Measurements from ENCODE around the gene TP63.
"Not testable (repeated sequence)": the region's sequence is repeated elsewhere in the genome, so short reads cannot be mapped to it uniquely, and the experiment has no call there.

TP63 gene

DNA sequence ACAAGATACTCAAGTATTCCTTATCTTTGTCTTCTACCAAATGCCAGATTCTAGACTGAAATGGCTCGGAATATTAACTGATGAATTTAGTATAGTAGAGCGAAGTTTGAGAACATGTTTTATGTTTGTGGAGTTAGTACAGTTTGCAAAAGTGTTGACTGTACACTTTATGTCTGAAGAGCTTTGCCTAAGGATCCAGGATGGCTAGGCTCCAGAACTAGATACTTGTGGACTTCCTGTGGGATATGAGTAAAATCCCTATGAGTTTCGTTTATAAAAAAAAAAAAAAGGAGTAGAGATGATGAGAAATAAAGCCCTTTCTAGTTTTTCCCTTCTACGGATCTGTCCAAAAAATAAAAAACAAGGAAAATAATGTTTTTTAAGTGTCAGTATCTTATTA lies 96.7 kb downstream of the TP63 start:
- DNase-seq = no peak

DNA sequence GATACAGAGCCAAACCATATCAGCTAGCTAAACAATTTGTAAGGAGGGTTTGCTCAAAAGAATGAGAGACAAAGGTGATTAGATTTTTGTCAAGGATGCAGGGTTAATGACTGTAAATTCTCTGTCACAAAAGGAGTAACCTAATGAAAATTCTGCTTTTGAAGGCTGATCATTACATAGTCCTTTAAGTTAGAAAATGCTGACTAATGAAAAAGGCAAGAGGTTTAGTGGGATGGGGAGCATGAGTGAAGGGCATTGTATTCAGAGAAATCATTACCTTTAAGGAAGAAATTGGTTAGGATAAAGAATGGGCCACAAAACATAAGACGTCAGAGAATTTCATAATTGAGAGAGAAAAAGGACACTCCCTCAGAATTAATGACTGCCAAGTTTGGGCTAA lies 97.7 kb downstream of the TP63 start:
- DNase-seq = no peak

DNA sequence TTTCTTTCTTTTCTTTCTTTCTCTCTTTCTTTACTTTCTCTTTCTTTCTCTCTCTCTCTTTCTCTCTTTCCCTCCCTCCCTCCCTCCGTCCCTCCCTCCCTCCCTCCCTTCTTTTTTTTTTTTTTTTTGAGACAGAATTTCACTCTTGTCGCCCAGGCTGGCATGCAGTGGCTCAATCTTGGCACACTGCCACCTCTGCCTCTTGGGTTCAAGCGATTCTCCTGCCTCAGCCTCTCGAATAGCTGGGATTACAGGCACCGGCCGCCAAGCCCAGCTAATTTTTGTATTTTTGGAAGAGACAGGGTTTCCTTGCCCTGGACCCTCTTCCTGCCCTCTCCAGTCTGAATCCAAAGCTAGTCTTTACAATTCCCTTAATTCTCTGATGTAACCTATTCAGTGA lies 102.9 kb downstream of the TP63 start:
- no peak for DNase-seq

DNA sequence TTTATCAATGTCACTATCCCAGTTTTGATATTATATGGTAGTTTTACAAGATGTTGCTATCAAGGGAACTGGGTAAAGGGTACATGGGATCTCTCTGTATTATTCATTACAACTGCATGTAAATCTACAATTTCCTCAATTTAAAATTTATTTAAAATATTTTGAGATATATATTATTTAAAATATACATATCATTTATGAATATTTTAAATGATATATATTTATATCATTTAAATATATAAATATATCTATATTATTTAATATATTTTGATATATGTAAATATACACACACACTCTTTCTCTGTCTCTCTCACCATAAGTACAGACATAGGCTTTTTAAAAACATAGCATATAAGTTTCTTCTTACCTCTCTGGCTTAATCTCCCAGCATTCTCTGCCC lies 104.7 kb downstream of the TP63 start:
- DNase-seq = no peak

DNA sequence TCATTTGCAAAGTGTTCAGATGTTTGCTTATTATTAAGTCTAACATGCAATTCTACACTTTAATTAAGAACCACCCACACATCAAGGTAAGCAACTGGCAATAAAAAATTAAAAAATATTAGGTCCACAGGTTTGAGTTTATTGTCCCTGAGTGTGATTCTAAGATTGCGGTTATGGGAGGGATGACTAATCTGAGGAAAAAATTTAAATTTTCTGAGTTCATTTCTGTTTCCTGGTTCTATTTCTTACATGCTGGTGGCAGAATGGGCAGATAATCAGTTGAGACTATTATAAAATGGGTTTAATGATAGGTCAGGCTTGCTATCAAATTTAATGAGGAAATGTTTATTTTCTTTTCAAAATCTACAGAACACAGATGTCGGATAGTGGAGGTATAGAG lies 105.9 kb downstream of the TP63 start:
- DNase-seq = no peak

DNA sequence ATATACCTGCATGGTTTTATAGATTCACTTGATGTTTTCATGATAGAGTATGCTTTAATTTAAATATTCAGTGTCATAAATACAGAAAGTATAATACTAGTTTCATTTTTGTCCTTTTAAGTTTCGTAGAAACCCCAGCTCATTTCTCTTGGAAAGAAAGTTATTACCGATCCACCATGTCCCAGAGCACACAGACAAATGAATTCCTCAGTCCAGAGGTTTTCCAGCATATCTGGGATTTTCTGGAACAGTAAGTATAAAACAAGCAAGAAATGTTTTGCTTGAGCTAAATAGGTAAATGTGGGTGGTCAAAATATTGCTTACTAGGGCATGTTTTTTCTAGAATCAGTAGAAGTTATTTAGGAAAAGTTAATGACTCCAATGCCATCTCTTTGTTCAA lies 106.4 kb downstream of the TP63 start:
- DNase-seq = no peak

DNA sequence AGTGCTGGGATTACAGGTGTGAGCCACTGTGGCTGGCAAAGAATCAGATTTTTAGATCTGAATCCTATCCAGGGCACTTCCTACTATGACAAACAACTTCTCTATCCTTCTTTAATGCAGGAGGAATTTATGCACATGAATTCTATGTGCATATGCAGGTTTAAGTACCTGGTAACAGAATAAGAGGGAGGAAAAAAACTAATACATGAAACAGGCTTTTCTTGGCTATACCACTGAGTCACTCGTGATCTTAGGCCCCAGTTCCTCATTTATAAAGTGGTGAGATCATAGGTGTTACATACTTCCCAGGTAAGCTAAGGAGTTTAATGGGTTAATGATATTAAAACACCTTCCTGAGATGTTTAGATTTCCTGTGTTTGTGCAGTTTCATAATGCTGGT lies 108.2 kb downstream of the TP63 start:
- no peak for DNase-seq

DNA sequence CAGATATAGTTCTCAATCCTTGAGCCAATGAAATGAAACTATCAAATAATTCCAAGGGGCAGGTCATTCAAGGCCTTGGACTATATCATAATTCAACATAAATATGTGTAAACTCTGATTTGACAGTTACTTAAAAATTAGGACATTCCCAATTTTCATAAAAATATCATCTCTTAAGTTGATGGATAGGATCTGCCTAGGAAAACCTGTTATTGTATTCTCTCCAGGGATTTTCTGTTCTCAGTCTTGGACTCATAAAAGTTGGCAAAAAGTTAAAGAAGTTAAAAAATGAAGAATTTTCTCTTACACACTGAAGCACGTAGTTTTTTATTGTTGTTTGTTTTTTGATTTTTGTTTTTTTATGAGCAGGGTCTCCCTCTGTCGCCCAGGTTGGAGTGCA lies 109.0 kb downstream of the TP63 start:
- DNase-seq = no peak

DNA sequence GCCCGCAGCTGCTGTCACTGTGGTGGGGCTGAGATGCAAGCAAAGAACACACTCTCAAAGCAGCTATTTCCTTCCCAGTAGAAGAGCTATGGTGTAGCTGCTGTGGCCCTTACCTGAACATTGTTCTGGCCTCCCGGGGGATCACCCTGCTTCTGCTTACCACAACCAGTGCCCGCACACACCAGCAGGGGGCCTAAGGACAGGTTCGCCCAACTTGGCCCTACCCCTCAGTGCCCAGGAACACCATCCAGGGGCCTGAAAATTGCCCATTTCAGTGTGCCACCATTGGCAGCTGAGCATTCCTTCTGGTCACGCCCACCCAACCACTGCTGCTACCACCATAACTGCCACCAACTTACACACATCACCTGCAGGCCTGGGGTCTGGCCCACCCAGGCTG lies 113.0 kb downstream of the TP63 start:
- no peak for DNase-seq

DNA sequence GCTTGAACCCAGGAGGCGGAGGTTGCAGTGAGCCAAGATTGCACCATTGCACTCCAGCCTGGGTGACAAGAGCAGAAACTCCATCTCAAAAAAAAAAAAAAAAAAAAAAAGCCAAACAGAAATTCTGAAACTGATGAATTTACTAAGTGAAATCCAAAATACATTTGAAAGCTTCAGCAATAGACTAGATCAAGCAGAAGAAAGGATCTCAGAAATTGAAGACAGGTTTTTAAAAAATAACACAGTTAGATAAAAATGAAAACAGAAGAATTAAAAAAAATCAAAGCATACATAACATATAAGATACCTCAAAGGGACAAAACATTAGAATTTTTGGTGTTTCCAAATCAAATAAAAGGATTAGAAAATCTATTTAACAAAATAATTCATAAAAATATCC lies 114.4 kb downstream of the TP63 start:
- DNase-seq = no peak

DNA sequence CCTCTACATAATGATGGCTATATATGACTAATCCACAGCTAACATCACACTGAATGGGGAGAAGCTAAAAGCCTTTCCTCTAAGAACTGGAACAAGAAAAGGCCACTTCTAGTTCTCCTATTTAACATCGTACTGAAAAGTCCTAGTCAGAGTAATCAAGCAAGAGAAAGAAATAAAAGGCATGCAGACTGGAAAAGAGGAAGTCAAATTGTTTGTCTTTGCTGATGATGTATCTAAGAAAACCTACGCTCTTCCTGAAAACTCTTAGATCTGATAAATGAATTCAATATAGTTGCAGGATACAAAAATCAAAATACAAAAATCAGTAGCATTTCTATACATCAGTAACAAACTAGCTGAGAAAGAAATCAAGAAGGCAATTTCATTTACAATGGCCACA lies 116.9 kb downstream of the TP63 start:
- peak; percentile 16 for DNase-seq

DNA sequence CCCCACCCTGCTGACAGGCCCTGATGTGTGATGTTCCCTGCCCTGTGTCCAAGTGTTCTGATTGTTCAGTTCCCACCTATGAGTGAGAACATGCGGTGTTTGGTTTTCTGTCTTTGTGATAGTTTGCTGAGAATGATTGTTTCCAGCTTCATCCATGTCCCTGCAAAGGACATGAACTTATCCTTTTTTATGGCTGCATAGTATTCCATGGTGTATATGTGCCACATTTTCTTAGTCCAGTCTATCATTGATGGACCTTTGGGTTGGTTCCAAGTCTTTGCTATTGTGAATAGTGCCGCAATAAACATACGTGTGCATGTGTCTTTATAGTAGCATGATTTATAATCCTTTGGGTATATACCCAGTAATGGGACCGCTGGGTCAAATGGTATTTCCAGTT lies 119.8 kb downstream of the TP63 start:
- DNase-seq = not testable (repeated sequence)

DNA sequence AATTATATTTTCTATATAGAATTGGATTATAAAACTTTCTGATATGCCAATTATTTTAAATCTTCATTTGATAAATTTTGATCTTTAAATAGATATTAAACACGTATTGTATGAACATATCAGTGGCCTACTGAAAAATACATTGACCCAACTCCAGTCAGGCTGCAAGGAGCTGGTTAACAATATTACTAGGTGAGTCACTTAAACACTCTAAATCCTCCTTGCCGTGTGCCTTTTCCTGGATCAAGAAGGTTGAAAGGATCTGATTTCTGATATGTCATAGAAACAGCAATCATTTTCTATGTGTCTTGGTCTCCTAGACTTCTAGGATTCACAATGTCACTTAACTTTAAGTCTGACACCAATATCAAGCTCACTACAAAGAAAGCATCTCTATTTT lies 123.2 kb downstream of the TP63 start:
- DNase-seq = no peak

DNA sequence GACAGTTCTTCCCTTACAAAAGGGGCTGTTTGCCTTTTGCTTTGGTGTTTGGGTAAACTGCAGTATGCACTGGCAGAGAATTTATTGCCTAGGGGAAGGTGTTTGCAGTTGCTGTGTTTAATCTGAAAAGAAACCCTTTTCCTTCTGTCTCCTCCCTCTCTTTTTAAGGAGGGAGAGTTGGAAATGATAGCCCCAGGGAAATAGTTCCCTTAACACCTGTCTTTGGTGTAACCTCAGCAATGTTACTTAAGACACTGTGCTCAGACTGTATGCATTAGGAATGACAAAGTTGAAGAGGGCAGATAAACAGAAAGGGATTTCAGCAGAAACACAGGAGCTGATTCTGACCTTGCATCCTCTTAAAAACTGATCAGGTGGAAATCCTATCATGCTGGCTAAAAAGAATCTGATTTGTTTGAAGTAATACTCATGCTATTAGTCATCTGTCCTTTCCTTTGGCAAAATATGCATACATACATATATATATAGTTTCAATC lies 125.4 kb downstream of the TP63 start:
- no peak for DNase-seq

DNA sequence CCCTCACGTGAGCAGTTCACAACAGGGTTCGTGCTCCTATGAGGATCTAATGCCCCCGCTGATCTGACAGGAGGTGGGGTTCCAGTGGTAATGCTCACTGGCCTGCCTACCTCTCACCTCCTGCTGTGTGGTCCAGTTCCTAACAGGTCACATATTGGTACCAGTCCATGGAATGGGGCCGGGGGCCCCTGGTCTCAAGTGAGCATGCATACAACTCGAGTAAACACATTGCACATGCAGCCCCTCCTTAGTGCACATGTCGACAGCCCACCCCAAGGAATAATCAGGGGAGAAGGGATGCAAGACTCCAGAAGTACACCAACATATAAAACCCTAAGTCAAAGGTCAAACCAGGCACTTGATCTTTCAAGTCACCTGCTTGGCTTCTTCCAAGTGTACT lies 127.0 kb downstream of the TP63 start:
- no peak for DNase-seq

DNA sequence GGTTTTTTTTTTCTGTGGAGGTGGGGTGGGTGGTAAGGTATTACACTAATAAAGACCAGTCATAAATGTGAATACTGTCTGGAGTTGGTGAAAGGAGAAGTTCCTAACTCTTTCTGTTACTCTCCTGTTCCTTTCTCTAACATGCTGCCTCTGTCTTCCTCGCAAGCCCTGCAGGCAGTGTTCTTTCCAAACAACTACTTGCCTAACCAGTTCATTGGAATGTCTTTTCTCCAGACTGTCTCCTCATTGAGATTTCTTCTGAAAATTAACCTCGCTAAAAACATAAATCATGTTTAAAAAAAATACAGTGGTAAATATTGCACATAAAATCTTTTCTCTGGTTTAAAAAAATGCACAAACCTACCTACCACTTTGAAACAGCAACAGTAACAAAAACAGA lies 135.2 kb downstream of the TP63 start:
- DNase-seq = no peak

DNA sequence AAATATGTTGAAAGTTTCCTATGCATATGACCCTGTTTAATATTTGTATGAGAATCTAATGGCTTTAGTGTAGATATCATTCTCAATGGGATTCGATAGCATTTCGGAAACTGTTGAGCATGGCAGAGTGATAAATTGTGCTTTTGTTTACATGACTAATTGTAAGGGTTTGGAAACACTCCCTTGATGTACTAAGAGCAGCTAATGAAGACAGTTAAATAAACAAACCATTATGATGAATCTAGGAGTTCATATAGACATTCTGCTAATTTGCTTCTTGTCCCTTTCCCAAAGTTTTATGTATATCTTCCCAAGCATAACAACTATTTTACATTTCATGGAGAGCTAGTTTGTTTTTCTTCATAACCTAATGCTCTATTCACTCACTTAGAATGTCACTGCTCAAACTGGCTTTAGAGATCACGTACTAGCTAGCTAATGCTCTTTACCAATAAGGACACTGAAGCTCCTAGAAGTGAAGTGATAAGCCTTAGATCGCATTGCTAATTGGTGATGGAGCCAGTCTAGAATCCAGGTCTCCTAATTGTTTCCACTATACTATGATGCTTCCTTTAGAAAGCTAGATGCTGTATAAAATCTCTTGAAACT lies 140.8 kb downstream of the TP63 start:
- DNase-seq = no peak

DNA sequence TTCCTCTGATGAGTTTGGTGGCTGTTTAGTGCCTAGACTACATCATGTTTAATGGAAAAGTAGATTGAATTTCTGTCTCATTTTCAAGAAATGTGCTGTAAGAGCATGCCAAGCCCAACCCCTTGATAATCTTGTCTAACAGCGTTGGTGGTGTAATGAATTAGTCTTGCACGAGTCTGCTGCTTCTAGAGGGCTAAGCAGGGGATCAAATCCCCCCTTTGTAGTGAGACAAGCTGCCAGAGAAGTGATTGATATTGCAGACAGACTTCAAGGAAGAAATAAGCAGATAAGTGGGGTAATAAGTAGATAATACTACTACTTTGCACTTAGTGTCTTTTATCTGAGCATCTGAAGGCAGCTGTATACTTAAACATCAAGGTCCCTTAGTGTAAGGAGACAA lies 141.4 kb downstream of the TP63 start:
- DNase-seq = no peak

DNA sequence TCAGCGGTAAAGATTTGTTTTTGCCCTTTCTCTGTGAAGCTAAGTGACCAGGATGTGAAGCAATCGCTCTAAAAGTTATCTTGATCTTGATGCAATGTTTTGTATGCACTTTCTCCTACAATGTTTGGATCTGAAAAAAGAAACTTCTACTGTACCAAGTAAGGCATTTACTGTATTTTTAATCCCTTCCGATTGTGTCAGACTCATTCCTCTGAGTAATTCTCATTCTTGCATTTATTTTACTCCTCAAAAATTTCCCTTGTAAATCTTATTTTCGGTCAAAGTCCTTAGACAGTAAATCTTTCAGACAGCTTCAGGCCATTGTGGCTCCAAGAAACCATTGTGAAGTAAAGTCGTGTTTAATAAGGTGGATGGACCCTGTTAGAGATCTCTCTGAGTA lies 141.9 kb downstream of the TP63 start:
- DNase-seq = peak; percentile 49

DNA sequence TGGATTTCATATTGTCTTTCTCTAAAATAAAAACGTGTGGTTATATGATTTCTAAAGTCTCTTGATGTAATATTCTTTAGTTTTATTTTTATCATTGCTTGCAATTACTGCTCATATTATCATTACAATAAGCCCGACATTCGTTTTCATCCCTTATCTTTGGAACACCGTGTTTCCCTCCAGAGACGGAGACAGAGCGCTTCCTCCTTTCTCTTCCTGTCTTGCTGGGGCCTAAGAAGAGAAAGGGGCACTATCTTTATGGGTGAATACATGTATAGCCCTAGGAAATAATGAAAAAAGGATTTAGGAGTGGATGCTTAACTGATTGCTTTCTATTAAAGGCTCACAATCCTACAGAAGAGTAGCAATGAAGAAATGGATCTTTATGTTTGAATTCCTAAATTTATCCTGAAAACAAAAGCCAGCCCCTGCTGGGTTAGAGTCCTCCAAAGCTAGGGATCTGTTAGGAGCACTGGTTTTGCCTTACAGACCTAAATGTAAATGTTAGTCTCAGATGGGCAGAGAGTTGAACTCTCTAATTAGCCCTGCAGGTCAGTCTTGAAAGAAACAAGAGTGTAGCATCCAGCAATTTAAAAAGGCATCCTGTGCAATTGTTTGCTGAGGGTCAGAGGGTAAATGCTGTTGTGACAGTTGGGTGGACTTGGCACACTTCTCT lies 145.1 kb downstream of the TP63 start:
- DNase-seq = peak; percentile 66

DNA sequence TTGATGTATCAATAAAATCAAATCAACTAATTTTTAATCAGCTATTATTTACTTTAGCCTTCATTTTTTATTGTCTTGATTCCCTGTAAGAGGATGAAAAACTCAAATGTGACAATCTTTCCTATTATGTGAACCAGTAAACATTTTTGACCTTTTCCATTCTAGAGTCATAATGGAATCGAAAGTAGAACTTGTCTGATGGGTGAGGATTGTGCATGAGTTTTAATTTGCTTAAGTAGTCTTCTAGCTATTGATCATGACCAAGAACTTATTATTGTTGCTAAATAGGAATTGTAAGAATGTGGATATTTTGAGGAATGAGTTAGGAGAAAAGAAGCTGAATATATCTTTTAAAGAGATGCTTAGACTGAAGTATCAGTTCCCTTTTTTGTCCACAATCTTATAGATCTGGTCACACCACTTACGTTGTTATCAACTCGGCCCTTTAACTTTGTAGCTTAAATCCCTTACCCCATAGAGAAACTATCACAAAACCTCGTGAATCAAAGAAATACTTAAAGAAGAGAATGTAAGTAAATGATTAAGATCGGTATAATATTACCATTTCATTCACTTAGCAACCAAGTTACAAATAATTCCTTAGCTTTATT lies 147.3 kb downstream of the TP63 start:
- DNase-seq = peak; percentile 12

DNA sequence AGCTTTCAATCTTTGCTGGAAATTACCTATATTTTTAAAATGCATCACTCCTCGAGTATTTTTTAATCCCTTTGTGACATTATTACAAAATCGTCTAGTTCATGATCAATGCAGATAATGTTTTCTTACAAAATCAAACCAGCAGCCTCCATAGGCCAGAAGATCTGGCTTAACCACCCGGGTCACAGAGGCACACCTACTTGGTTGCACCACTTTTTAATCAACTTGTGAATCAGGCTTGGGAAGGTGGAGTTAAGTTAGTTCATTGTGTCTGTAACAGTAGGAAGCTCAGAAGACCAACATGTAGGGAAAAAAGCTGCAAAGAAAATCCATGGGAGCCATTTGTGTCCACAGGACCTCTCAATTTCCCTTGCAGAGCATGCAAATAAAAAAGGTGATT lies 148.0 kb downstream of the TP63 start:
- DNase-seq = peak; percentile 19

DNA sequence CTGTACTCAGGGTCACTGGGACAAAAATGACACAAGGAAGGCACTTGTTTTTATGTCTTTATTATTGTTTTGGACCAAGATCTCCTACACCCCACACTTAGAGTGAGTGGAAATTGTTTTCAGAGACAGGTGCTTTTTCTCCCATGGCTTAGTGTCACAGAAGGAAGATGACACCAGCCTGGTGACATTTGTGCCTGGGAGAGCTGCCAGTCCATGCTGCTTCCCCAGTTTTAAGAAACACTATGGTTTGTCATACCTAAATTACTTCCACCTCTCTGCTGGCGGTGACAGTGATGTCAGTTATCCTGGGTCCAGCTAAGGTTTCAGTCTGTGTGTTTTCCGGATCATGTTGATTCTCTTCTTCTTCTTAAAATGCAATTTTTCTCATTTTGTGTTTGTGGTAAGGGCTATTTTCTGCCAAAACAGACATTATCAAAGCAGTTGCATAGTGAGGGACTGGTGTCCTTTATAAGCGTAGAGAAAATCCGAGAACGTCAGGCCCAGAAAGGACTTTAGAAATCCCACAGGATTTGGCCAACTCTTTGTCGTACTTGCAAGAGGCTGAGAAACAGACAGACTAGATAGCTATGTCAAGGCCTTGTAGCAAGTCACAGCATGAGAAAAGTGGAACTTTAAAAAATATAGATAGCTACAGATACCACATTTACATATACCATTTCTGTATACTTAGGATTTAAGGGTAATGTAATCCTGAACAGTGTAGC lies 149.5 kb downstream of the TP63 start:
- no peak for DNase-seq

DNA sequence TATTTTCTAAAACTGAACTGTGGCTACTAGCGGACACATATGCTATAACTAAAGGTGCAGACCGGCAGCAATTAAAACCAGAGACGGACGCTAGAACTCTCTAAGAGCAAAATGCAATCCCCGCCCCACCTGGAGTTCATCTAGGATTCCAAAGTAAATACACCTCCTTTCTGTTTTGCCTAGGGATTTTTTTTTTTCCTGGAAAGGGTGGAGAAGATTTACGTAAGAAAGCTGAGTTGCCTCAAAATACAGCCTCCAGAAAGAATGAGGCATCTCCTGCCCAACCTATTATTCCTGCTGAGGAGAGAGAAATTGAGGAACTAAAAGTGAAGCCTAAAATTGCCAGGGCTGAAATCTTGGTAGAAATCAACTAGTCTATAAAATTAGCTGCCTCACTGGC lies 150.2 kb downstream of the TP63 start:
- no peak for DNase-seq

Data from hematopoietic multipotent progenitor cell treated with erythropoietin and hydrocortisone succinate and interleukin-3 and kit ligand, for 6 days (in vitro differentiated cells).